Measurements from ENCODE around the gene OTOR. TPM values are rescaled to one million over a fixed set of nuclear protein-coding genes. Genes with fewer than 3 reads are reported as not detected.

OTOR gene, protein sequence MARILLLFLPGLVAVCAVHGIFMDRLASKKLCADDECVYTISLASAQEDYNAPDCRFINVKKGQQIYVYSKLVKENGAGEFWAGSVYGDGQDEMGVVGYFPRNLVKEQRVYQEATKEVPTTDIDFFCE
- not detected in 2 replicates for total RNA-seq

DNA sequence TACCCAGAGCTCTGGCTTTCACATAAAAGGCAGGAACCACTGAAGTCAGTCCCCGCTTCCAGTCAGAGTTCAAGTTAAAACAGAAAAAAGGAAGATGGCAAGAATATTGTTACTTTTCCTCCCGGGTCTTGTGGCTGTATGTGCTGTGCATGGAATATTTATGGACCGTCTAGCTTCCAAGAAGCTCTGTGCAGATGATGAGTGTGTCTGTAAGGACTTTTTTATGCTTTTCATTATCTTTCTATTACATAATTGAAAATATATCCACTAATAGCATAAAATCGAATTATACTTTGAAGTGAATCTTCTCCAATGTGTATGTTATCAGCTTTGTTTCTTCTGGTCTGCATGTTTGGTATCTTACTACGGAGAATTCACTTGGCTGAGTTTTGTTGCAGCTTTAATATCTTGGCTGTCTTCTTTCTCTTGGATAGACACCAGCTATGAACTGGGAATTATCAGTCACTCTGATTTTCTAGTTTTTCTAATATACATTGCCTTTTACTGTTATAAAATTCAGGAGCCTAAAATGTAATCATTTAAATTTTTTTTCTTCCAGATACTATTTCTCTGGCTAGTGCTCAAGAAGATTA lies at the start of gene OTOR:
Gene OTOR (plus strand): TSS at position 51 of the 593 bp plus-strand sequence. CDS start 44 bp downstream, at position 95.

DNA sequence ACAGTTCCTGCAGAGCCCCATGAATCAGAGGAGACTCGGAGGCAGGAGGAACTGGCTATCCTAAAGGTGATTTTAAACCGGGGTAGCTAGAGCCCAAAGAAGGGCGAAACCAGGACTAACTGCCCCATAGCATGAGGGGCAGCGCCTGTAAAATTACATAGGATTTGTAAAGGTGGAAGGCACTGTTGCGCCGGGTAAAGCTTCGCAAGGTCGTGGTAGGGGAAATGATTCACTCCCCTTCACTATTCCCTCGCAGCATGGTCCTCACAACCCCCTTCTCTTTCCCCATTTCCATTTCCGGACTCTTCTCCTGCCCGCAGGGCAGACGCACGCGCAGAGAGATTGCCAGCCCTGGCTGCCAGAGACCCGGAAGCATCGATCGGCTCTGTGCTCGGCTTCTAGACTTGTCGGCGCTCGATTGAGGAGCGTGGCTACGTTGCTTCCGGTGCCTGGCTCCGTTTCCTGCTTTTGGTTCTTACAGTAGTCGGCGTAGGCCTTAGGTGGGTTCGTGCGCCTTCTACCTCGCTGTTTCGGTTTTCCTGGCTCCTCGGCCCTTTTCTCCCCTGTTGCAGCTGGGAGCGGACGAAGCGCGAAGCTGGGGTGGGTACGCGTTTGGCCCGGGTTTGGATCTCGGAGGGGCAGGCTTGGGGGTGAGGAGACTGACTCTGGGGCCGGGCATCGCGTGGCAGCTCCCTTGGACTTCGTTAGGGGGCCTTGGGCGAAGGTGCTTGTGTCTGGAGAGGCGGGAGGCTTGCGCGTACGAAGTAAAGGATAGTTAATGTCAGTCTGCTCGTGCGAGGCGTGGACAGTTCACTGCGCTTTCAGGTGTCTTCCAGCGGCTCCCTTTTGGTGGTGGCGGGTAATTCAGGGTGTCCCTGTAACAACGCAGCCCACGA lies 18.3 kb upstream of the OTOR start, which contains the start of gene SNRPB2:
Gene SNRPB2 (plus strand): TSS at position 462 of the 896 bp plus-strand sequence. CDS start 1,677 bp downstream, outside the sequence.

Other genes starting within 250 kb of the OTOR start
- 7.0 and 8.3 TPM in 2 replicates for gene KIF16B, start 174.9 kb upstream of the OTOR start, total RNA-seq
- 60.8 and 63.2 TPM in 2 replicates for gene SNRPB2, start 18.3 kb upstream of the OTOR start, total RNA-seq